BLaER1 treated with 17β-estradiol and CSF1 and Interleukin-3, amounts not matched to agents 10 nM and 100 nM (cell line): ENCODE results near the gene SLC37A1.

Source experiments
- H3K27ac ChIP-seq, 11 experiments: shearing (Covaris generic); formaldehyde crosslinking; 2 replicates each; pipeline ENCODE4 v1.8.1; 2022
- H3K27me3 ChIP-seq, 11 experiments: shearing (Covaris generic); formaldehyde crosslinking; 2 replicates each; pipeline ENCODE4 v1.8.1; 2022
- H3K36me3 ChIP-seq, 11 experiments: shearing (Covaris generic); formaldehyde crosslinking; 2 replicates each; pipeline ENCODE4 v1.8.1; 2022
- H3K4me1 ChIP-seq, 10 experiments: shearing (Covaris generic); formaldehyde crosslinking; 2 replicates each; pipeline ENCODE4 v1.8.1; 2022
- H3K4me2 ChIP-seq, 11 experiments: shearing (Covaris generic); formaldehyde crosslinking; 2 replicates each; pipeline ENCODE4 v1.8.1; 2022
- H3K4me3 ChIP-seq, 10 experiments: shearing (Covaris generic); formaldehyde crosslinking; 2 replicates each; pipeline ENCODE4 v1.8.1; 2022
- H3K9ac ChIP-seq, 11 experiments: shearing (Covaris generic); formaldehyde crosslinking; 2 replicates each; pipeline ENCODE4 v1.8.1; 2022
- H3K9me3 ChIP-seq, 11 experiments: shearing (Covaris generic); formaldehyde crosslinking; replicated peaks in 1 of 11; 2 replicates each; pipeline ENCODE4 v1.8.1; 2022
- H4K20me1 ChIP-seq, 11 experiments: shearing (Covaris generic); formaldehyde crosslinking; 2 replicates each; pipeline ENCODE4 v1.8.1; 2022
- Cebpa-rat ChIP-seq, 11 experiments: shearing (Covaris generic); IDR thresholded peaks; 2 replicates each; pipeline ENCODE4 v1.8.1; 2022

The SLC37A1 gene

GRCh38 chr21:42518626-42519025 lies 5.0 kb downstream of the SLC37A1 start:
- no peaks in the 10 kb centered on the region for H3K27me3 ChIP-seq
- no peak overlapping the region for H3K4me3 ChIP-seq
- H3K9ac ChIP-seq: no peak overlapping the region
- H3K4me1 ChIP-seq: peaks cover 20 to 70% (median 56%) of the 10 kb centered on the region in 10 experiments
- H3K36me3 ChIP-seq: peaks cover 12 to 58% (median 38%) of the 10 kb centered on the region in 11 experiments; a peak in 20 of 22 replicates
- no peak overlapping the region for H3K27ac ChIP-seq
- H3K4me2 ChIP-seq: no peak overlapping the region
- TF ChIP-seq Cebpa-rat (IDR thresholded peaks at IDR 0.05): no peak
- H4K20me1 ChIP-seq: peaks cover 0 to 24% (median 0%) of the 10 kb centered on the region in 11 experiments; a peak in 4 of 22 replicates
- H3K9me3 ChIP-seq: no peaks in the 10 kb centered on the region

DNA sequence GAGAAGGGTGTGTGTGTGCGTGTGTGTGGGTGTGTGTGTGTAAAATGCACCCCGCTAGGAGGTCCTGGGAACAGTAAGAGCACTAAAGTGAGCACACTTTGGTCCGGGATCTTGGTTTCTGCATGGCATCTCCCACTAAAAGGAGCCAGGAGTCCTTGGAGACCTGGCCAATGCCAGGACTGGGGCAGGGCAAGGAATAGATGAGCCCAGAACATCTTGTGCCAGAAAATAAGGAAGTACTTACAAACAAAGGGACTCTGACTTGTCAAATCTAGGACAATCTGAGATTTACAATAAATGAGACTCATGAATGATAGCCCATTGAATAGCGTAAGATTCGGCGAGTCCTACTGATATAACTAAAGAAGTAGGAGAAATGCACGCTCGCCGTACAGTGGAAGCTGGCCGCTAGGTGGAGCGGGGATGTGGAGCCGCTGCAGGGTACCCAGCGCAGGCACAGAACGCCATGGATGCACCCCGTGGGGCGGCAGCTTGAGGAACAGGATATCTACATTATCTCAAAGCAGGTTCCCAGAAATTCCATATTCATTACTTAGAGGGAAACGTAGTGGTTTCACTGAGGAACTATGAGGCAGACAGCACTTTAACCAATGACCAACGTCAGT lies 7.1 kb downstream of the SLC37A1 start:
- Histone ChIP-seq H3K9me3 (no peaks in the 10 kb centered on the region), H3K9ac (no peak overlapping the region), H3K27me3 (no peaks in the 10 kb centered on the region), H3K4me1 (peaks cover 29 to 78% (median 62%) of the 10 kb centered on the region in 10 experiments), H3K4me2 (peak overlapping the region in 2 of 11 experiments; percentile 11 to 38; a peak in 5 of 22 replicates), H3K4me3 (no peak overlapping the region), H3K36me3 (peaks cover 12 to 58% (median 38%) of the 10 kb centered on the region in 11 experiments; a peak in 20 of 22 replicates), H3K27ac (no peak overlapping the region), H4K20me1 (peaks cover 0 to 22% (median 0%) of the 10 kb centered on the region in 11 experiments; a peak in 4 of 22 replicates)
- no peak for TF ChIP-seq Cebpa-rat (IDR thresholded peaks at IDR 0.05)

DNA sequence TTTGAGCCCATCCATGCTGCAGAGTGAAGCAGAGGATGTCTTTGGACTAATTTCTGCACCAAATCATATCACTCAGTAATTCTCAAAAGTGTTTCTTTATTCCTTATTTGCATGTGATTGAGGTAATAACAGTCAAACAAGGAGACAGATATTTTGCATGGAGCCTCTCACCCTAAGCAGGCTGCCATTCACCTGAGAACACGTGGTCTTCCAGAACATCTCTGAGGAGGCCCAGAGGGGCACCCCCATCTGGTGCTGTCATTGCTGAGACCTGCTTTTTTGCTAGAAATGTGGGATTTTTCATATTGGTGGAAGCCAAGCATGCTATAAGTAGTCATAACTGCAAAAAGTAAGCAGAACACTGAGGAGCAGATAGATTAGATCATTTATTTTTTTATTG lies 7.7 kb downstream of the SLC37A1 start:
- no peak for TF ChIP-seq Cebpa-rat (IDR thresholded peaks at IDR 0.05)
- peaks cover 0 to 16% (median 0%) of the 10 kb centered on the region in 11 experiments; a peak in 1 of 22 replicates for H4K20me1 ChIP-seq
- no peak overlapping the region for H3K27ac ChIP-seq
- H3K4me3 ChIP-seq: no peak overlapping the region
- H3K4me1 ChIP-seq: peaks cover 31 to 78% (median 62%) of the 10 kb centered on the region in 10 experiments
- peaks cover 12 to 58% (median 38%) of the 10 kb centered on the region in 11 experiments; a peak in 20 of 22 replicates for H3K36me3 ChIP-seq
- no peaks in the 10 kb centered on the region for H3K9me3 ChIP-seq
- peak overlapping the region in 4 of 11 experiments; percentile 11 to 96 (median 91); a peak in 4 of 22 replicates for H3K4me2 ChIP-seq
- H3K27me3 ChIP-seq: no peaks in the 10 kb centered on the region
- no peak overlapping the region for H3K9ac ChIP-seq

- Histone ChIP-seq H3K27me3 (no peaks in the 10 kb centered on the region), H3K27ac (no peak overlapping the region), H3K4me2 (peak overlapping the region in 4 of 11 experiments; percentile 11 to 96 (median 91); a peak in 5 of 22 replicates), H3K9ac (no peak overlapping the region), H3K4me1 (peaks cover 33 to 78% (median 62%) of the 10 kb centered on the region in 10 experiments), H3K36me3 (peaks cover 12 to 58% (median 38%) of the 10 kb centered on the region in 11 experiments; a peak in 20 of 22 replicates), H3K4me3 (no peak overlapping the region), H4K20me1 (peaks cover 0 to 14% (median 0%) of the 10 kb centered on the region in 11 experiments; a peak in 1 of 22 replicates), H3K9me3 (no peaks in the 10 kb centered on the region)
- no peak for TF ChIP-seq Cebpa-rat (IDR thresholded peaks at IDR 0.05)
Measured at GRCh38 chr21:42521805-42522204, 8.2 kb downstream of the SLC37A1 start.

GRCh38 chr21:42522271-42522670 lies 8.6 kb downstream of the SLC37A1 start:
- H3K4me2 ChIP-seq: peak overlapping the region in 8 of 11 experiments; percentile 84 to 98 (median 94); a peak in 13 of 22 replicates
- H3K27ac ChIP-seq: no peak overlapping the region
- 0 out of 22 replicates have a peak, but pooled peaks cover 0 to 4% (median 0%) of the 10 kb centered on the region in 11 experiments for H3K27me3 ChIP-seq
- no peaks in the 10 kb centered on the region for H3K9me3 ChIP-seq
- H3K4me3 ChIP-seq: no peak overlapping the region
- peaks cover 0 to 9% (median 0%) of the 10 kb centered on the region in 11 experiments; a peak in 1 of 22 replicates for H4K20me1 ChIP-seq
- H3K9ac ChIP-seq: no peak overlapping the region
- TF ChIP-seq Cebpa-rat (IDR thresholded peaks at IDR 0.05): no peak
- peaks cover 12 to 58% (median 38%) of the 10 kb centered on the region in 11 experiments; a peak in 20 of 22 replicates for H3K36me3 ChIP-seq
- peaks cover 37 to 79% (median 64%) of the 10 kb centered on the region in 10 experiments for H3K4me1 ChIP-seq

DNA sequence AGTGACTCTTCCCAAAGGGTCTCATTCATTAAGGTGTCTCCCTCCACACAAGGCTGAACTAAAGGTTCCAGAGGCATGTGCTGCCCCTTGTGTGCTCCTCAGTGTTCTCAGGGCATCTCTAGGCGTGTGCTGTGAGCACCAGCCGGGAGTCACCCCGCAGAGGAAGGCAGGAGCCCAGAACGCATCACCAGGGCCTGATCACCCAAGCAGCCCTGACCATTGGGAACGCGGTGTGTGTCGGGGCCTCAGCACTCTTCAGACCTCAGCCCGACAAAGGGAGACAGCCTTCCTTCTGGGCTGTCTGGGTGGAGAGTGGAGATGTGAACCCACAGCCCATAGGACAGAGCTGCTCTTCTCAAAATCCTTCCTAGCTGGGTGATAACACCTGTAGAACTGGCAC lies 9.1 kb downstream of the SLC37A1 start:
- Histone ChIP-seq H4K20me1 (peaks cover 0 to 5% (median 0%) of the 10 kb centered on the region in 11 experiments; a peak in 1 of 22 replicates), H3K9me3 (no peaks in the 10 kb centered on the region), H3K4me3 (no peak overlapping the region), H3K9ac (no peak overlapping the region), H3K27ac (no peak overlapping the region; a peak in 1 of 22 replicates), H3K4me1 (peaks cover 42 to 79% (median 67%) of the 10 kb centered on the region in 10 experiments), H3K36me3 (peaks cover 12 to 54% (median 38%) of the 10 kb centered on the region in 11 experiments; a peak in 20 of 22 replicates), H3K27me3 (0 out of 22 replicates have a peak, but pooled peaks cover 0 to 4% (median 0%) of the 10 kb centered on the region in 11 experiments), H3K4me2 (peak overlapping the region in 9 of 11 experiments; percentile 84 to 98 (median 95); a peak in 17 of 22 replicates)
- no peak for TF ChIP-seq Cebpa-rat (IDR thresholded peaks at IDR 0.05)

DNA sequence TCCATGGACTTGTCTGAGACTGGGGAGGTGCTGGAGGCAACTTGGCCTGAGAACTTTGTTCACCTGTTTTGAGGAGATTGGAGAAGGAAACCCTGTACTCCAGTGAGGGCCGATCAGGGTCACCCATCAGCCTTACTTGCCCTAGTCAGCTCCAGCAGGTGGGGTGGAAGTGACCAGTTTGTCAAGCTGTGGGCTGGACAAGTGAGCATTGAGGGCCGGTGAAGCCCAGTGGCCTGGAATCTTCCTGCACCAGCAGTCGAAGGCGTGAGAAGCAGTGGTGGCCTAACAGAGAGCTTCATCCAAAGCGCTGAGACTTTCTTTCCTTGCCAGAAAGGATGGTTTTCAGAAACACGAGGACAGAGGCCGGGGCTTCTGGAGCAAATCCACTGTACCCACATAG lies 9.6 kb downstream of the SLC37A1 start:
- Histone ChIP-seq H3K9me3 (no peaks in the 10 kb centered on the region), H4K20me1 (peaks cover 0 to 5% (median 0%) of the 10 kb centered on the region in 11 experiments; a peak in 1 of 22 replicates), H3K36me3 (peaks cover 9 to 49% (median 34%) of the 10 kb centered on the region in 11 experiments; a peak in 20 of 22 replicates), H3K27ac (peak overlapping the region in 3 of 11 experiments; percentile 68 to 73 (median 71); a peak in 5 of 22 replicates), H3K4me1 (peaks cover 47 to 80% (median 71%) of the 10 kb centered on the region in 10 experiments), H3K4me2 (peak overlapping the region in 10 of 11 experiments; percentile 77 to 98 (median 94); a peak in 17 of 22 replicates), H3K9ac (peak overlapping the region in 2 of 11 experiments; percentile 63 to 74; a peak in 3 of 22 replicates), H3K27me3 (0 out of 22 replicates have a peak, but pooled peaks cover 0 to 4% (median 0%) of the 10 kb centered on the region in 11 experiments), H3K4me3 (no peak overlapping the region)
- no peak for TF ChIP-seq Cebpa-rat (IDR thresholded peaks at IDR 0.05)

- Histone ChIP-seq H3K36me3 (peaks cover 2 to 42% (median 27%) of the 10 kb centered on the region in 11 experiments; a peak in 17 of 22 replicates), H3K9ac (peak overlapping the region in 10 of 11 experiments; percentile 25 to 74 (median 51); a peak in 20 of 22 replicates), H4K20me1 (no peaks in the 10 kb centered on the region; a peak in 1 of 22 replicates), H3K27me3 (0 out of 22 replicates have a peak, but pooled peaks cover 0 to 4% (median 0%) of the 10 kb centered on the region in 11 experiments), H3K9me3 (no peaks in the 10 kb centered on the region), H3K4me1 (peaks cover 52 to 87% (median 77%) of the 10 kb centered on the region in 10 experiments), H3K27ac (peak overlapping the region; percentile 1 to 73 (median 59); a peak in 20 of 22 replicates), H3K4me2 (peak overlapping the region; percentile 77 to 98 (median 92)), H3K4me3 (peak overlapping the region in 3 of 10 experiments; percentile 3 to 46 (median 41); a peak in 3 of 20 replicates)
- no peak for TF ChIP-seq Cebpa-rat (IDR thresholded peaks at IDR 0.05)
Measured at GRCh38 chr21:42523941-42524340, 10.3 kb downstream of the SLC37A1 start.
